HG03520 (cell line): Measurements from ENCODE around the gene PSME3.
"Not testable (repeated sequence)": the region's sequence is repeated elsewhere in the genome, so short reads cannot be mapped to it uniquely, and the experiment has no call there.

Experiments used
- ATAC-seq: cut with Tn5 transposase; IDR thresholded peaks from one replicate; pipeline ENCODE4 v1.9.1; 2021; ENCODE audit warnings: mild to moderate bottlenecking, moderate library complexity; ENCODE audit not compliant: unreplicated experiment

PSME3 gene

GRCh38 chr17:42849031-42849430 is 15.8 kb downstream of the PSME3 start:
- ATAC-seq: no peak

GRCh38 chr17:42849451-42850181 is 16.4 kb downstream of the PSME3 start:
- ATAC-seq: no peak

DNA sequence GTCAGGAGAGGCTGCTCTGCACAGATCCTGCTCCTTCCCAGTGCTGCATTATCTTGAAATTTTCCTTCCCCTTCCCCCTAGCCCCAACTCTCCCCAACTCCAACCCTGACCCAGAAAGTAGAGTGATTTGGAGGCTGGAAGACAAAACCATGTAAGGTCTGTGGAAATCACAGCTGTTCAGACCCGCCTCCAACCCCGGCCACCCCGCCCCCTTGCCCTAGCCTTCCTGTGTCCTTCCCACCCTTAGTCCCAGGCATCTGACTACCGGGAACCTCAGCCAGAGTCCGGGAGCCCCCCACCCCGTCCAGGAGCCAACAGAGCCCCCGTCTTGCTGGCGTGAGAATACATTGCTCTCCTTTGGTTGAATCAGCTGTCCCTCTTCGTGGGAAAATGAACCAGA is 17.8 kb downstream of the PSME3 start, which contains the start of gene AOC3:
TSS of gene AOC3 (plus strand) at position 246 of the 400 bp plus-strand sequence. CDS start at position 391, 145 bp downstream.
- ATAC-seq: no peak

DNA sequence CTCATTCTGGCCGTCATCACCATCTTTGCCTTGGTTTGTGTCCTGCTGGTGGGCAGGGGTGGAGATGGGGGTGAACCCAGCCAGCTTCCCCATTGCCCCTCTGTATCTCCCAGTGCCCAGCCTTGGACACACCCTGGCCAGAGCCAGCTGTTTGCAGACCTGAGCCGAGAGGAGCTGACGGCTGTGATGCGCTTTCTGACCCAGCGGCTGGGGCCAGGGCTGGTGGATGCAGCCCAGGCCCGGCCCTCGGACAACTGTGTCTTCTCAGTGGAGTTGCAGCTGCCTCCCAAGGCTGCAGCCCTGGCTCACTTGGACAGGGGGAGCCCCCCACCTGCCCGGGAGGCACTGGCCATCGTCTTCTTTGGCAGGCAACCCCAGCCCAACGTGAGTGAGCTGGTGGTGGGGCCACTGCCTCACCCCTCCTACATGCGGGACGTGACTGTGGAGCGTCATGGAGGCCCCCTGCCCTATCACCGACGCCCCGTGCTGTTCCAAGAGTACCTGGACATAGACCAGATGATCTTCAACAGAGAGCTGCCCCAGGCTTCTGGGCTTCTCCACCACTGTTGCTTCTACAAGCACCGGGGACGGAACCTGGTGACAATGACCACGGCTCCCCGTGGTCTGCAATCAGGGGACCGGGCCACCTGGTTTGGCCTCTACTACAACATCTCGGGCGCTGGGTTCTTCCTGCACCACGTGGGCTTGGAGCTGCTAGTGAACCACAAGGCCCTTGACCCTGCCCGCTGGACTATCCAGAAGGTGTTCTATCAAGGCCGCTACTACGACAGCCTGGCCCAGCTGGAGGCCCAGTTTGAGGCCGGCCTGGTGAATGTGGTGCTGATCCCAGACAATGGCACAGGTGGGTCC is 18.4 kb downstream of the PSME3 start:
- ATAC-seq: not testable (repeated sequence)

- no peak for ATAC-seq
Observed at GRCh38 chr17:42852351-42852750, 19.2 kb downstream of the PSME3 start.

DNA sequence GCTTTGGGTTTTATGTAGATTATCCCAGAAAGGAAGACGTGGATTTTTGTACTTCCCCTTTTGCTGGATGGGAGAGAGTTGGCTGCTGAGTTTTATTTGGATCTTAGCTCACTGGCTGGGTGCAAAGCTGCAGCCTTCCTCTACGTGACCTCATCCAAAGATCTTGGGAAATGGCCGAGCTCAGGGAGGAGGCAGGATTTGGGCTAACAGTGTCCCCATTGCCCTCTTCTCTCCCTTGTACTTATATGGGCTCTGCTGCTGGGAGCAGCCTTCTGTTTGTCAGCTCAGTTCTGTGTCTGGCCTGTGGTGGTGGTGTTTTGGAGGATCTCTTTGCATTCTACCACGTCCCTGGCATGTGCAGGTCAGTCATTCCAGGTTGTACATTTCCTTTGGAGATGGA is 19.8 kb downstream of the PSME3 start:
- ATAC-seq: no peak

GRCh38 chr17:42853597-42853967 is 20.4 kb downstream of the PSME3 start:
- ATAC-seq: no peak

- no peak for ATAC-seq
Observed at GRCh38 chr17:42853968-42854790, 21.0 kb downstream of the PSME3 start.

DNA sequence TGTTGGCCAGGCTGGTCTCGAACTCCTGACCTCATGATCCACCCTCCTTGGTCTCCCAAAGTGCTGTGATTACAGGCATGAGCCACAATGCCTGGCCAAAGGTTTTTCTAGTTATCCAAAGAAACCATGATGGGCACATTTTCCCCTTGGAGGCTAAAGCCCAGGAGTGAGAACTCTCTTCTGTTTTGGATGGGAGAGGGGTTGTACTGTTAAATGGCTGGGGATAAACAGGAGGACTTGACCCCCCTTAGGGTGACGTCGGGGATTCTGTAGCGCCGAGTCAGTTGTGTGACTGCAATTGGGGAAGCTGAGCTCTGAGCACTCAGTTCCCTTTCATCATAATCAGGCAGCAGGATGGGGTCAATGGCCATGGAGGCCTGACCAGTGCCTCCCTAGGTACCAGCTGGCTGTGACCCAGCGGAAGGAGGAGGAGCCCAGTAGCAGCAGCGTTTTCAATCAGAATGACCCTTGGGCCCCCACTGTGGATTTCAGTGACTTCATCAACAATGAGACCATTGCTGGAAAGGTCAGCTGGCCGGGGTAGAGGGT is 21.9 kb downstream of the PSME3 start:
- ATAC-seq: no peak

- not testable (repeated sequence) for ATAC-seq
Observed at GRCh38 chr17:42856093-42856492, 22.9 kb downstream of the PSME3 start.

DNA sequence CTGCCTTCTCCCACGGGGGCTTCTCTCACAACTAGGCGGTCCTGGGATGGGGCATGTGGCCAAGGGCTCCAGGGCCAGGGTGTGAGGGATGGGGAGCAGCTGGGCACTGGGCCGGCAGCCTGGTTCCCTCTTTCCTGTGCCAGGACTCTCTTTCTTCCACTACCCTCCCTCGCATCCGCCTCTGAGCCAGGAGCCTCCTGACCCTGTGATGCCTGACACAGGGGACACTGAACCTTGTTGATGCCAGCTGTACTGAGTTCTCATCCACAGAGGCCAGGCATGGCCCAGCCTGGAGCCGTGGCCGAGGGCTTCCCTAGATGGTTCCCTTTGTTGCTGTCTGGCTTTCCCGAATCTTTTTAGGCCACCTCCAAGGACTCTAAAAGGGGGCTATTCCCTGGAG is 23.3 kb downstream of the PSME3 start:
- ATAC-seq: not testable (repeated sequence)

DNA sequence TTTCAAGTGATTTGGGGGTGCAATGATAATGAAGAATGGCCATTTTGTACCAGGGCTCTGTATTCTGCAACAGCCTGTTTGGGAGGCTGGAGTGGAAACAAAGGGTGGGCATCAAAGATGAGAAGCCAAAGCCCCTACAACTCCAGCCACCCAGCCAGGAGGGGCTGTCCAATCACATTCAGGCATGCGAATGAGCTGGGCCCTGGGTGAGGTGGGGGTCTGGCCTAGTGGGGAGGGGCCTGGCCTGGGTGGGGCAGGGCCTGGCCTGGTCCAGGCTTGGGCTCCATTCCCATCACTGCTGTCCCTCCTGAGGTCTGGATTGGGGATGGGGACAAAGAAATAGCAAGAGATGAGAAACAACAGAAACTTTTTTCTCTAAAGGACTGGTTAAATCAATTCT is 24.2 kb downstream of the PSME3 start:
- no peak for ATAC-seq

GRCh38 chr17:42865638-42866094 is 32.5 kb downstream of the PSME3 start:
- ATAC-seq: no peak

GRCh38 chr17:42866216-42866615 is 33.0 kb downstream of the PSME3 start:
- ATAC-seq: no peak

GRCh38 chr17:42866631-42867575 is 33.7 kb downstream of the PSME3 start:
- no peak for ATAC-seq

DNA sequence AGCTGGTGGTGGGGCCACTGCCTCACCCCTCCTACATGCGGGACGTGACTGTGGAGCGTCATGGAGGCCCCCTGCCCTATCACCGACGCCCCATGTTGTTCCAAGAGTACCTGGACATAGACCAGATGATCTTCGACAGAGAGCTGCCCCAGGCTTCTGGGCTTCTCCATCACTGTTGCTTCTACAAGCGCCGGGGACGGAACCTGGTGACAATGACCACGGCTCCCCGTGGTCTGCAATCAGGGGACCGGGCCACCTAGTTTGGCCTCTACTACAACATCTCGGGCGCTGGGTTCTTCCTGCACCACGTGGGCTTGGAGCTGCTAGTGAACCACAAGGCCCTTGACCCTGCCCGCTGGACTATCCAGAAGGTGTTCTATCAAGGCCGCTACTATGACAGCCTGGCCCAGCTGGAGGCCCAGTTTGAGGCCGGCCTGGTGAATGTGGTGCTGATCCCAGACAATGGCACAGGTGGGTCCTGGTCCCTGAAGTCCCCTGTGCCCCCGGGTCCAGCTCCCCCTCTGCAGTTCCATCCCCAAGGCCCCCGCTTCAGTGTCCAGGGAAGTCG is 34.6 kb downstream of the PSME3 start:
- ATAC-seq: not testable (repeated sequence)

- no peak for ATAC-seq
Observed at GRCh38 chr17:42868338-42868737, 35.1 kb downstream of the PSME3 start.

DNA sequence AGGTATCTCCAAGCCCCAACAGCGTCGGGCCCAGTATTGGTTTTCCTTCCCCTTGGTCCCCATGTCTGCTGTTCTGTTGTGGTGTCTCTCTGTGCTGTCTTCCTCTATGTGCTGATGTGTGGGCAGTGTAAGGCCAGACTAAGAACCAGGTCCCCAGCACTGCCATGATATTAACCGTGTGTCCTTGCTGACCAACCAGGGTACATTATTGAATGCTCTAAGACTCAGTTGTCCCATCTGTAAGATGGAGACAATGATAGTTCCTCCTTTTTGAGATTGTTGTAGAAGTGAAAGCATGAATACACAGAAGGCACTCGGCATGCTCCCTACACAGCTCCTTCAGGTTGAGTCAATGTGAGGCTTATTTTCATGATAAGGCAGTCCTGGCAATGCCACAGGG is 38.5 kb downstream of the PSME3 start:
- ATAC-seq: no peak

DNA sequence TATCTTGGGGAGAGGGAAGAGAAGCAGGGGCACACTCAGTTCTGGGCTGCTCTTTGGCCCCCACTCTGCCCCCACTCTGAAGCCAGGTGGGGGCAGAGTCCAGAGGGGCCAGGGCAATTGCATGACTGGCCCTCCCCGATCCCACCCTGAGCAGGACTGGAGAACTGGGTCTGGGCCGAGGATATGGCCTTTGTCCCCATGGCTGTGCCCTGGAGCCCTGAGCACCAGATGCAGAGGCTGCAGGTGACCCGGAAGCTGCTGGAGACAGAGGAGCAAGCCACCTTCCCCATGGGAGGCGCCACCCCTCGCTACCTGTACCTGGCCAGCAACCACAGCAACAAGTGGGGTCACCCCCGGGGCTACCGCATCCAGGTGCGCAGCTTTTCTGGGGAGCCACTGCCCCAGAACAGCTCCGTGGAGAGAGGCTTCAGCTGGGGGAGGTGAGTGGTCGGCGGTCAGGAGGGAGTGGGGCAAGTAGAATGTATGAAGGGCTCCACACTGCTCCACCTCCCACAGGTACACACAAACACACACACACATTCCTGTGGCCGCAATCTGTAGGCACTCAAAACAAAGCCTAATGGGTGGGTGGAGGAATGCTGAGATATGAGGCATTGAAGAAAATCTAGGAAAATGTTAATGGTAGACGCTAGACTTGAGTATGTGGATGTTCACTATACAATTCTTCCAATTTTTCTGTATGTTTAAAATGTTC is 39.2 kb downstream of the PSME3 start:
- no peak for ATAC-seq
